ENCODE data around the gene SOX5. TPM values are rescaled to one million over a fixed set of nuclear protein-coding genes. Genes with fewer than 3 reads are reported as not detected.

SOX5 gene
- total and polyA plus RNA-seq, 2 experiments from 2014 or later, result 1.0 to 4.7 TPM

- no peak overlapping the region for H3K27ac ChIP-seq (ENCODE audit: low read depth)
- H3K36me3 Mint-ChIP-seq (ENCODE audit: low read depth), result no peaks in the 10 kb centered on the region
- H2AFZ ChIP-seq, result no peak overlapping the region
- H3K36me3 ChIP-seq (ENCODE audit: insufficient read depth), result no peaks in the 10 kb centered on the region
- ATAC-seq (no peak), DNase-seq (ENCODE audit: low spot score) (no peak)
- peaks cover 18% of the 10 kb centered on the region for H3K4me1 Mint-ChIP-seq
- H3K4me3 ChIP-seq, result no peak overlapping the region
- H3K9me2 ChIP-seq (ENCODE audit: insufficient read depth), result 0 out of 2 replicates have a peak, but pooled peaks cover 4% of the 10 kb centered on the region
- H3K27me3 Mint-ChIP-seq (ENCODE audit: insufficient read depth, low read depth, poor library complexity), result peaks cover 1% of the 10 kb centered on the region
- no peaks in the 10 kb centered on the region for H3K79me2 ChIP-seq (replicated peaks; ENCODE audit: insufficient read depth)
- no peak for TF ChIP-seq ZNF331 (CRISPR knock-in tag; IDR thresholded peaks at IDR 0.05; ENCODE audit: low read depth)
- TF ChIP-seq, protein P1, sequence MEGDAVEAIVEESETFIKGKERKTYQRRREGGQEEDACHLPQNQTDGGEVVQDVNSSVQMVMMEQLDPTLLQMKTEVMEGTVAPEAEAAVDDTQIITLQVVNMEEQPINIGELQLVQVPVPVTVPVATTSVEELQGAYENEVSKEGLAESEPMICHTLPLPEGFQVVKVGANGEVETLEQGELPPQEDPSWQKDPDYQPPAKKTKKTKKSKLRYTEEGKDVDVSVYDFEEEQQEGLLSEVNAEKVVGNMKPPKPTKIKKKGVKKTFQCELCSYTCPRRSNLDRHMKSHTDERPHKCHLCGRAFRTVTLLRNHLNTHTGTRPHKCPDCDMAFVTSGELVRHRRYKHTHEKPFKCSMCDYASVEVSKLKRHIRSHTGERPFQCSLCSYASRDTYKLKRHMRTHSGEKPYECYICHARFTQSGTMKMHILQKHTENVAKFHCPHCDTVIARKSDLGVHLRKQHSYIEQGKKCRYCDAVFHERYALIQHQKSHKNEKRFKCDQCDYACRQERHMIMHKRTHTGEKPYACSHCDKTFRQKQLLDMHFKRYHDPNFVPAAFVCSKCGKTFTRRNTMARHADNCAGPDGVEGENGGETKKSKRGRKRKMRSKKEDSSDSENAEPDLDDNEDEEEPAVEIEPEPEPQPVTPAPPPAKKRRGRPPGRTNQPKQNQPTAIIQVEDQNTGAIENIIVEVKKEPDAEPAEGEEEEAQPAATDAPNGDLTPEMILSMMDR (conservative IDR thresholded peaks at IDR 0.05; ENCODE audit: low read depth in 2 of 2), result no peak
- no peak for TF ChIP-seq EZH2phosphoT487 (IDR thresholded peaks at IDR 0.05; ENCODE audit: unreplicated experiment)
- TF ChIP-seq NANOG (IDR thresholded peaks at IDR 0.05; ENCODE audit: borderline replicate concordance), result no peak
- TF ChIP-seq STAT1 (IDR thresholded peaks at IDR 0.05; ENCODE audit: unreplicated experiment), result no peak
- TF ChIP-seq POLR2AphosphoS5 (IDR thresholded peaks at IDR 0.05; ENCODE audit: low read depth), result no peak
- no peaks in the 10 kb centered on the region for H4K20me1 ChIP-seq (replicated peaks; ENCODE audit: insufficient read depth)
- peaks cover 3% of the 10 kb centered on the region; the same call in 1 of the 2 replicates for H3K4me1 ChIP-seq (ENCODE audit: insufficient read depth)
- no peak overlapping the region for H3K27ac Mint-ChIP-seq
- no peaks in the 10 kb centered on the region for H3K9me3 Mint-ChIP-seq
- no peaks in the 10 kb centered on the region for H3K27me3 ChIP-seq (ENCODE audit: insufficient read depth)
- no peaks in the 10 kb centered on the region for H3F3A ChIP-seq (replicated peaks; ENCODE audit: low read depth)
- no peak overlapping the region for H3K4me3 Mint-ChIP-seq
- H3K4me2 ChIP-seq, result no peak overlapping the region
These were observed 415.3 kb downstream of the SOX5 start for GRCh38 chr12:23534196-23534595.

GRCh38 chr12:23533699-23534098, 415.8 kb downstream of the SOX5 start:
- Mint-ChIP-seq H3K9me3 (no peaks in the 10 kb centered on the region), H3K36me3 (ENCODE audit: low read depth) (no peaks in the 10 kb centered on the region), H3K4me1 (peaks cover 18% of the 10 kb centered on the region), H3K4me3 (no peak overlapping the region), H3K27me3 (ENCODE audit: insufficient read depth, low read depth, poor library complexity) (peaks cover 1% of the 10 kb centered on the region), H3K27ac (no peak overlapping the region)
- Histone ChIP-seq H4K20me1 (replicated peaks; ENCODE audit: insufficient read depth) (no peaks in the 10 kb centered on the region), H3K36me3 (ENCODE audit: insufficient read depth) (no peaks in the 10 kb centered on the region), H3K27me3 (ENCODE audit: insufficient read depth) (no peaks in the 10 kb centered on the region), H3K79me2 (replicated peaks; ENCODE audit: insufficient read depth) (no peaks in the 10 kb centered on the region), H2AFZ (no peak overlapping the region), H3K4me3 (no peak overlapping the region), H3K27ac (ENCODE audit: low read depth) (no peak overlapping the region), H3K9me2 (ENCODE audit: insufficient read depth) (0 out of 2 replicates have a peak, but pooled peaks cover 4% of the 10 kb centered on the region), H3K4me1 (ENCODE audit: insufficient read depth) (peaks cover 3% of the 10 kb centered on the region; the same call in 1 of the 2 replicates), H3K4me2 (no peak overlapping the region), H3F3A (replicated peaks; ENCODE audit: low read depth) (no peaks in the 10 kb centered on the region)
- no peak for DNase-seq (ENCODE audit: low spot score)
- ATAC-seq, result no peak
- TF ChIP-seq, protein P1 (conservative IDR thresholded peaks at IDR 0.05; ENCODE audit: low read depth in 2 of 2), result no peak
- no peak for TF ChIP-seq ZNF331 (CRISPR knock-in tag; IDR thresholded peaks at IDR 0.05; ENCODE audit: low read depth)
- TF ChIP-seq CREB1 (CRISPR knock-in tag; IDR thresholded peaks at IDR 0.05; ENCODE audit: low read depth), result no peak
- no peak for TF ChIP-seq EZH2 (IDR thresholded peaks at IDR 0.05; ENCODE audit: low read depth, unreplicated experiment)
- no peak for TF ChIP-seq JUNB (IDR thresholded peaks at IDR 0.05; ENCODE audit: unreplicated experiment)
- TF ChIP-seq NANOG (IDR thresholded peaks at IDR 0.05; ENCODE audit: borderline replicate concordance), result no peak
- no peak for TF ChIP-seq STAT1 (IDR thresholded peaks at IDR 0.05; ENCODE audit: unreplicated experiment)
- TF ChIP-seq, protein P2, sequence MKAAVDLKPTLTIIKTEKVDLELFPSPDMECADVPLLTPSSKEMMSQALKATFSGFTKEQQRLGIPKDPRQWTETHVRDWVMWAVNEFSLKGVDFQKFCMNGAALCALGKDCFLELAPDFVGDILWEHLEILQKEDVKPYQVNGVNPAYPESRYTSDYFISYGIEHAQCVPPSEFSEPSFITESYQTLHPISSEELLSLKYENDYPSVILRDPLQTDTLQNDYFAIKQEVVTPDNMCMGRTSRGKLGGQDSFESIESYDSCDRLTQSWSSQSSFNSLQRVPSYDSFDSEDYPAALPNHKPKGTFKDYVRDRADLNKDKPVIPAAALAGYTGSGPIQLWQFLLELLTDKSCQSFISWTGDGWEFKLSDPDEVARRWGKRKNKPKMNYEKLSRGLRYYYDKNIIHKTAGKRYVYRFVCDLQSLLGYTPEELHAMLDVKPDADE (IDR thresholded peaks at IDR 0.05), result no peak
- TF ChIP-seq ZNF114 (CRISPR knock-in tag; IDR thresholded peaks at IDR 0.05), result no peak
